ENCODE data around the gene WRAP73.

DNA sequence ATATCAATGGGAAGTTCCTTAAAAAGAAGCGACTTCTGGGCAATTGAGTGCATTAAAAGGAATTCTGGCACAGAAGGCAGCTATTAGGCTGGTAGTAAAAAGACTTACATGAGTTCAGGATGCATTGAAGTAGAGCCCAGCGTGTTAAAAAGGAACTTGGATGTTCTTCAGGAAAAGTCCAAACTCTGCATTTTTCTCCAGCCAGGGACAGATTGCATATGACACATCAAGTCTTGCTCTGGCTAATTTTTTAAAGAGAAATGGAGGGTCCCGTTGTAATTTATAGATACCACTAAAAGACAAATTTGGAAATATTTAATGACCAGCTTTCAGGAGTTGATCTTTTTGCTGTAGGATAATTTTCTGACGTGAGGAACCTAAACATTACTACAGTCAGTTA, 23.9 kb downstream of the WRAP73 start:
- TF ChIP-seq, protein P1, sequence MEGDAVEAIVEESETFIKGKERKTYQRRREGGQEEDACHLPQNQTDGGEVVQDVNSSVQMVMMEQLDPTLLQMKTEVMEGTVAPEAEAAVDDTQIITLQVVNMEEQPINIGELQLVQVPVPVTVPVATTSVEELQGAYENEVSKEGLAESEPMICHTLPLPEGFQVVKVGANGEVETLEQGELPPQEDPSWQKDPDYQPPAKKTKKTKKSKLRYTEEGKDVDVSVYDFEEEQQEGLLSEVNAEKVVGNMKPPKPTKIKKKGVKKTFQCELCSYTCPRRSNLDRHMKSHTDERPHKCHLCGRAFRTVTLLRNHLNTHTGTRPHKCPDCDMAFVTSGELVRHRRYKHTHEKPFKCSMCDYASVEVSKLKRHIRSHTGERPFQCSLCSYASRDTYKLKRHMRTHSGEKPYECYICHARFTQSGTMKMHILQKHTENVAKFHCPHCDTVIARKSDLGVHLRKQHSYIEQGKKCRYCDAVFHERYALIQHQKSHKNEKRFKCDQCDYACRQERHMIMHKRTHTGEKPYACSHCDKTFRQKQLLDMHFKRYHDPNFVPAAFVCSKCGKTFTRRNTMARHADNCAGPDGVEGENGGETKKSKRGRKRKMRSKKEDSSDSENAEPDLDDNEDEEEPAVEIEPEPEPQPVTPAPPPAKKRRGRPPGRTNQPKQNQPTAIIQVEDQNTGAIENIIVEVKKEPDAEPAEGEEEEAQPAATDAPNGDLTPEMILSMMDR (IDR thresholded peaks at IDR 0.05) = no peak
- TF ChIP-seq POLR2A (IDR thresholded peaks at IDR 0.05) = no peak
